Glomerular endothelial cell (primary cell): Measurements from ENCODE around the gene PPP1R15B. TPM values are rescaled to one million over a fixed set of nuclear protein-coding genes. Genes with fewer than 3 reads are reported as not detected.
"Not testable (repeated sequence)": the region's sequence is repeated elsewhere in the genome, so short reads cannot be mapped to it uniquely, and the experiment has no call there.

Source experiments
- DNase-seq: peaks from one replicate; pipeline ENCODE4 v3.0.0-alpha.2; 2011; ENCODE audit warnings: low read depth, low spot score; ENCODE audit errors: extremely low read depth
- total RNA-seq: library from RNA; depleted of rRNA; stranded (reverse); fragments of >200 nt; gene quantifications from 2 replicates; pipeline ENCODE4 v1.2.3, GENCODE V29; 2015

PPP1R15B gene
- total RNA-seq, 1 donor from 2014 or later, result 36.2 TPM

GRCh38 chr1:204422061-204422705, 10.6 kb upstream of the PPP1R15B start:
- DNase-seq, result not testable (repeated sequence)

- no peak for DNase-seq
Observed at GRCh38 chr1:204421441-204421840, 9.8 kb upstream of the PPP1R15B start.

DNA sequence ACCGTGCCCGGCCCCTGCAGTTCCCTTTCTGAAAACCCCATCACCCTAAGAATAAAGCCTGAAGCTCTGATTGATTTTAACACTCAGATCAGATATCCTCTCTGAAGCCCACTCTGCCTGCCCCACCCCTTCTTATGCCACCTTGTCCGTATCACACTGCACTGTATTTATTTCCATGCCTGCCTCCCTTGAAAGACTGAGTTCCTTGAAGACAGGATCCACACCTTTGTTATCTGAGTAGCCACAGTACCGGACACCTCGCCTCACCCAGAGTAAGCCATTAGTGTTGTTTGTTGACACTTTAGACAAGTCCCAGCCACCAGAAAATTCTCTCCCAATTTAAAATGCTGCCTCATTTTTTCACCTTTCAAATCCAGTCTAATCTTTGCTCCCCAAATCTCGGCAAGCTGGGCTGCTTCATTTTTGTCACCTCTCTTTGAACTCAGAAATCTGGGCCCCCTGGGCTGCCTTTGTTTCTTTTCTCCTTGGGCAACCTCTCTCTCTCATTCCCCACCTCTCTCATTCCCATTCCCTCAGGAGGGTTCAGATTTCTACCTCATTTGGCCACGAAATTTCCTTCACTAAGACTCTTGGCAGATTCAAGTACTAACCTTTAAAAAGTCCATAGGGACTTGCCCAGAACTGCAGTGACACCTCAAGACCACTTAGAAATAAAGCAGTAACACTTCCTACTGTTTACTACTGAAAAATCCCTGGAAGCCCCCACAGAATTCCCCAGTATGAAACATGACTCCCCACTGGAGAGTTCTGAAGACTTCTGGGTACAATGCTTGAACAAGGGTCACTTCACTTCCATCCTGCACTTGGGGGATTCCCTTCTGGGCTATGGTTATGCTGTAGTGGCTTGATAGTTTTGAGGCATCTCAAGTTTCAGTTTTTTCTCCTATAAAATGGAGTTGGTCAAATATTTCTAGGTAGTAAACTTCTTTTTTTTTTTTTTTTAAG, 8.7 kb upstream of the PPP1R15B start:
- no peak for DNase-seq

DNA sequence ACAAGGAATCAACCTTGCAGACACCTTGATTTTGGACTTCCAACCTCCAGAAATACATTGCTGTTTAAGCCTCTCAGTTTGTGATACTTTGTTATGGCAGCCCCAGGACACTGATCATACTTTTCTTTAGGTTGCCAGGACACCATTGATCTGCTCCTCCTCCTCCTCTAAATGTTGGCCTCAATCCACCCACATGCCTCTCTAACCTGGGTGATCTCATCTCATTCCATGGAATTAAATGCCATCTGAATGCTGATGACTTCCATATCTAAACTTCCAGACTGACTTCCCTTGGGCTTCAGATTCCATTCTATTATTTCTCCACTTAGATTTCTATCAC, 7.4 kb upstream of the PPP1R15B start:
- no peak for DNase-seq

- DNase-seq, result no peak
Observed at GRCh38 chr1:204418174-204419063, 6.8 kb upstream of the PPP1R15B start.

GRCh38 chr1:204417074-204417997, 5.7 kb upstream of the PPP1R15B start:
- DNase-seq, result peak; percentile 91

GRCh38 chr1:204416589-204417073, 5.0 kb upstream of the PPP1R15B start:
- no peak for DNase-seq

- DNase-seq, result no peak
Observed at GRCh38 chr1:204415351-204415750, 3.7 kb upstream of the PPP1R15B start.

- DNase-seq, result no peak
Observed at GRCh38 chr1:204414016-204414415, 2.4 kb upstream of the PPP1R15B start.

DNA sequence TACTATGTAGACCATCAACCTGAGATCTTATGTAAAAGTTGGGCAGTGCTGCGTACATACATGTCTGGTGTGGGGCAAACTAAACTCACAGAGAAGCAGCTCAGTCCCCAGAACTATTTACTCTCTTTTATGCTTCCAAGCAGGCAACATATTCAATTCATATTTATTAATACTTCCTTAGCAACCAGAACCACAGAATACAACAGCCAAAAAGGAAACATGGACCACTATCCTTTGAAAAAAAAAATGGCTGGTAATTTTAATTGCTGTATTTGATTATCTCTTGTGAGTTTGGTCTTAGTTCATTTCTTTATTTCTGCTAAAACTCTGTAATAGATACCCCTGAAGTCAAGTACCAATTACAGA, 1.5 kb upstream of the PPP1R15B start:
- no peak for DNase-seq

DNA sequence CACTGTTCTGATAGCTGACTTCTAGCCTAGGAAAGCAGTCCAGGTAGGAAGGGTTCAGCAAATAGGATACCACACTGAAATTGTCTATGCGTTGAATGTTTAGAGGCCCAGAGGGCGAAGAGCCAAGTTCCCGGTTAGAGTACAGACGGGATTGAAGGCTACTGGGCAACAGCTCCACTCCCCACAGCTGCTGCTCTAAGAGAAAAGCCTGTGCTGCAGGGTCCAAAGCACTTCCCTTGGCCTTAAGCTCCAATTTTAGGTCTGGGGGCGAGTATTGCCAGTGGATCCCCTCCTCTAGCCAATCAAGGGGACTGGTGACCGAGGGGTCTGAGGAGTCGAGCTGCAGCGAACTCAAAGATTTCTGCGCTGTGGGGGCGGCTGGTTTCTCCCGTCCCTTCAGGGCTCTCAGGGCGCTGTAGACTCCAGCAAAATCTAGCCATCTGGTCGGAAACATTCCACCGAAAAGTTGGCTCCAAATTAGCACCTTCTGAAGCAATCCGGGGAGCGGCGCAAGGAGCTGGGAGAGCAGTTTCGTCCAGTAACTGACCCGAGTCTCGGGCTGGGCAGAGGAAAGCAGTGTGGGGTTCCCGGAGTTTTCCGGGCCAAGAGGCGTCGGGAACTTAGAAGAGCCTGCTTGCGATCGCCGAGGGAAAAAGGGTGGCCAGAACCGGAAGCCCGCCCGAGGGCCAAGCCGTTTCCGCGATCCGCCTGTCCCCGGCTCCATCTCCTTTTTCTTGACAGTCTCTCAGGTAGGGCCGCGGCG, 748 bp downstream of the PPP1R15B start:
- DNase-seq, result no peak

DNA sequence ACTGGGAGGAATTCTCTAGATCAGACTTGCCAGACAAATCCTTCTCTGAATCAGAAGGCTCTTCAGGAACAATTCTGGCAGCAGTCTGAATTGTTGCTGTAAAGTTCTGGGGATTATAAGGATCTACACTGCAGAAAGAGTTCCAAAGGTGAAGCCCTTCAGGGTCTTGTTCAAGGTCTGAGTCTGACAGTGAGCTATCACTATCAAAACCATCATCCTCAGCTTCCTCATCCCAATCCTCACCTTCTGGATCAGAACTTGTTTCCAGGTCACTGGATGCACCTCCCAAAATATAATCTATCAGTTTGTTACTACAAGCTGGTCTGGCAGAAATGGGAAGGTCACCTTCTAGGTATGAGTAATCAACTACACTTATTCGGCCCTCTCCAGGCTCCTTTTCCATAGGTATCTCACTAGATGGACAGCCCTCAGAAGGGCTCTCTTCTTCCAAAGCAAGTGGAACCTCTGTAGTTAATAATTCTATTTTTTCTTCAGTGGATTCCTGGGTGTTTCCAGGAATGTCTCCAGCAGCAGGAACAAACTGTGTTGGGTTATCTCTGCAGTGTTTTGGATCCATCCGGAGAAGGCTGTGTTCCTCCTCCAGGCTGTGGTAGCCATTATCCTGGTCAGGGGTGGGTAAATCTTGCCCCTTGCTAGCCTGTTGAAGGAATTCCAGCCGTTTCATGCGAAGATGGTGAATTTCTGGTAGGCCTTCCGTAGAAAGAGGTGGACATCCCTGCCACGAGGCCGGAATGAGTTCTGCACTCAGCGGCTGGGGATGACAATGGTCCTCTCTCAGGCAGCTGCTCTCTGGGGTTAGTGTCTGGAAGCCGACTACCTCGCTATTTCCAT, 1.6 kb downstream of the PPP1R15B start:
- no peak for DNase-seq

- DNase-seq, result no peak
Observed at GRCh38 chr1:204409123-204409522, 2.5 kb downstream of the PPP1R15B start.

GRCh38 chr1:204408602-204409001, 3.0 kb downstream of the PPP1R15B start:
- no peak for DNase-seq

GRCh38 chr1:204408074-204408507, 3.5 kb downstream of the PPP1R15B start:
- DNase-seq, result no peak

- no peak for DNase-seq
Observed at GRCh38 chr1:204407295-204407971, 4.2 kb downstream of the PPP1R15B start.

DNA sequence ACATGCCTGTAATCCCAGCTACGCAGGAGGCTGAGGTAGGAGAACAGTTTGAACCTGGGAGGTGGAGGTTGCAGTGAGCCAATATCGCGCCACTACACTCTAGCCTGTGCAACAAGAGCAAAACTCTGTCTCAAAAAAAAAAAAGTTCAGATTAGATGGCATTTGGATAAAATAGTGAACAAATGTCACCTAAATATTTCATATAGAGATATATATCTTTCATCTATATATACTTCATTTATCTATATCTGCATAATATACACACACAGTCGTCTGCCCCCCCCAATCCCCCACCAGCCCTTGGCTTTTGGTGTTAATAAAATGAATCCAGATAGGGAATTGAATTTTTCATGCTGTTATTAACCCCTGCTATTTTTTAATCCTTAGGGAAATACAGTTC, 5.0 kb downstream of the PPP1R15B start:
- DNase-seq, result no peak

DNA sequence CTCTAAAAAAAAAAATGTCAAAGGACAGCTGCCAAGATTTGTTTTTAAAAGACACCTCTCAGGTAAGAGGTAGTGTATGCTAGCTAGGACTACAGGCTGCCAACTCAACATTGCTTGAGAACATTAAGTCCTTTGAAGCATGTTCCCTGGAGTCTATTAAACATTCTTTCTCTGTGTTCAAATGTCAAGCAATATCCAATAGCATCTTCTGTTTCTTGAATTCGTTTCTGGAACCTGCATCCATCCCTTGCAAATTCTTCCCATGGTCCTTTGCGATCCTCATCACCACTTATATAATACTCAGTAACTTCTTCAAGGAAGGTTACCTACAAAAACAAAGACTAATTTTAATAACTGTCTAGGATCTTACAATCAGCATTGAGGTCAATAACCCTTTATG, 5.6 kb downstream of the PPP1R15B start:
- DNase-seq, result no peak
